HG03280 (cell line): Measurements from ENCODE around the gene SERPINA3.

Experiments used
- ATAC-seq: cut with Tn5 transposase; IDR thresholded peaks from one replicate; pipeline ENCODE4 v1.9.1; 2021; ENCODE audit warnings: mild to moderate bottlenecking, moderate library complexity; ENCODE audit not compliant: unreplicated experiment

Gene SERPINA3

DNA sequence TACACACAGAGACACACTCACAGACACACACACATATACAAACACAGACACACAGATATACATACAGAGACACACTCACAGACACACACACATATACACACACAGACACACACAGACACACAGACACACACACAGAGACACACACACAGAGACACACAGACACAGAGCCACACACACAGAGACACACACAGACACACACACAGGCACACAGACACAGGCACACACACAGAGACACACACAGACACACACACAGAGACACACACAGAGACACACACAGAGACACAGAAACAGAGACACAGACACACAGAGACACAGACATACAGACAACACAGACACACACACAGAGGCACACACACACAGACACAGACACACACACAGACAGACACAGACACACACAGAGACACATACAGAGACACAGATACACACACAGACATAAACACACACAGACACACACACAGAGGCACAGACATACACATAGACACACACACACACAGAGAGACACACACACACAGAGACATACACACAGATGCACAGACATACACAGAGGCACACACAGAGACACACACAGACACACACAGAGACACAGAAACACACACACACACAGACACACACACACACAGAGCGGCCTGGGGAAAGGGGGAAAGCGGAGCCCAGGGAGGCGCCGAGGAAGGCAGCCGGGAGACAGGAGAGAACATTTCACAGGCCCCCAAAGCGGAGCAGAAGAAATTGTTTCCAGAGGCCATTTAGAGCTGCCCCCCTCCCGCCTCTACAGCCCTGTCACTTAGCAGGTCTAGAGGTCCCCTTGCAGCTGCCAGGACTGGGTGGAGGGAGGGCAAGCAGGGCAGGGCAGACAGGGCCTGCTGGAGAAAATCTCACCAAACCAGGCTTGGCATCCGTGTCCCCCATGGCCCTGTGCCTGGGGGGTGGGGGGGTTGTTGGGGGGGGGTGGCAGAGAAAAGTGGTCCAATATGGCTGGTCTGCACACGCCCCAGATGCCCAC is 38.9 kb downstream of the SERPINA3 start:
- no peak for ATAC-seq

DNA sequence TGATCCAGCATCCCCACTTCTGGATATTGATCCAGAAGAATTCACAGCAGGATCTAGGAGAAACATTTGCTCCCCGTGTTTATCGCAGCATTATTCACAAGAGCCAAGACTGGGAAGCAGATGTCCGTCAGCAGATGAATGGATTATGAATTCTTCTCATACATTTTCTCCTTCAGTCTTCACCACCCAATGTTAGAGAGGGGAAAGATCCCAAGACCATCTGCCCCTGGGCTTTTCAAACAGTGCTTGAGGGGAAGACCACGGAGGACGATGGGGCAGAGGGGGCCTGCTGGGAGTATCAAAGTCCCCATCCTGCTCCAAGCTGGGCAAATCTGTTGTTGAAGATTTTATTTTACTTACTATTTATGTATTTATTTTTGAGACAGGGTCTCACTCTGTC is 41.1 kb downstream of the SERPINA3 start:
- no peak for ATAC-seq

DNA sequence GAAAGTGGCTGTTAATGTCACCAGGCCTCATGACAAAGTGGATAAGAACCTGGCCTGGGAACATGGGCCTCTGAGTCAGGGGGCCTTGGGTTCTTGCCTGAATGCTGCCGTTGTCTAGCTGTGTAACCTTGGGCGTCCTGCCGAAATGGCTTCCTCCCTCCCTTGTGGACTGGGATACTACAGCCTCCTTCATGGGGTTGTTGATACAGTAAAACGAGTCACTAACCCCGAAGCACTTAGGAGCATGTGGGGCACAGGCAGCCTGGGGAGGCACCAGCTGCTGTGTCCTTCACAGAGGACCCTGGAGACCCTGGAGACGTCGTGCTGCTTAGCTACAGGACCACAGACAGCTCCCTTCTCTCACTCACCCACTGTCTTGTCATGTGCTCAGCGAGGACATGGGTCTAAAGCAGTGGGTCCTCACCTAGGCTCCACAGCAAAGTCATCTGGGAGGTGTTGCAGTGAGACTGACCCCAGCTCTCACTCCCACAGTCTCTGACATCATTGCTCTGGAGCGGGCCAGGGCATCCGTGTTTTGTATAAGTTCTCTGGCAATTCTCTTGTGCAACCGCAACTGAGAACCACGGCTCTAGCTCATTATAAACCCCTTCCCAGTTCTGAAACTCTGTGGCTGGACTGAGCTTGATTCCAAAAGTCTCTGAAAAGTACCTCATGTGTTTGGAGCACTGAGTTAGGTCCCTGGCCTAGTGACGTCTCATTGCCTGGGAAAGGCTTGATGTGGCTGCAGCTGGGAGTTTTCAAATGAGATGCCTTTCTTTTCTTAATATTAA is 42.1 kb downstream of the SERPINA3 start:
- no peak for ATAC-seq

DNA sequence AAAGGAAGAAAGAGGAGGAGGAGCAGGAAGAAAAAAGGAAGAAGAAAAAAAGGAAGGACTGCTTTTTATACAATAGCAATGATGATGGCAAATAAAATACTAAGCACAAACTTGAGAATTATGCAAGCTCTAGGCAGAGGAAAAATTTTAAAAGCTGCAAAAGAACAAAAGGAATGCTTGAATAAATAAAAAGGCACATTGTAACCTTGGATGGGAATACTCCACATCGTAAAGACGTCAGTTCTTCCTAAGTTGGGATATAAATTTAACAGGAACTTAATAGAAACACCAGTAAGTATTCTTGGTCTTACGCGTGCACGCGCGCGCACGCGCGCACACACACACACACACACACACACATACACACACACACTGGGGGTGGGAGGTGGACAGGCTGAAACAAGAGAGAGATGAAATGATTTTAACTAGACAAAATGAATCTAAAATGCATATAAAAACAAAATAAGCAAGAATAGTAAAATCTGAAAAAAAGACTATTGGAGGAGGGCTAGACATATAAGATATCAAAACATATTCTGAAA is 43.0 kb downstream of the SERPINA3 start:
- ATAC-seq = no peak

DNA sequence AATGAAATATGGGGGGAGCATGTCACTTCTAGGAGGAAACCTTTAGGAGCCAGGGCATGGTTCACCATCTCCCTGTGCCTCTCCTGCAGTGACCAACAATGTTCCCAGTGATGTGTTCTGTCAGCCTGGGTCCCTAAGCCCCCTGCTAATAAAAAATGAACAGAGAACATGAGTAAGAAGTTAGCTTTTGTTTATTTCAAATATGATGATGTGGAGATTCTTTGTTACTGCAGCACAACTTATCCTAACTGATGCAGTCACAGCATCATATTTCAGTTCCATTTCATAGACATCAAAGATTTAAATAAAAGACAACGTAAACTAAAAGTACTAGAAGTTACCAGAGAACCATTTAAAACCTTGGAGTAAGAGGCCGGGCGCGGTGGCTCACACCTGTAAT is 43.9 kb downstream of the SERPINA3 start:
- no peak for ATAC-seq

DNA sequence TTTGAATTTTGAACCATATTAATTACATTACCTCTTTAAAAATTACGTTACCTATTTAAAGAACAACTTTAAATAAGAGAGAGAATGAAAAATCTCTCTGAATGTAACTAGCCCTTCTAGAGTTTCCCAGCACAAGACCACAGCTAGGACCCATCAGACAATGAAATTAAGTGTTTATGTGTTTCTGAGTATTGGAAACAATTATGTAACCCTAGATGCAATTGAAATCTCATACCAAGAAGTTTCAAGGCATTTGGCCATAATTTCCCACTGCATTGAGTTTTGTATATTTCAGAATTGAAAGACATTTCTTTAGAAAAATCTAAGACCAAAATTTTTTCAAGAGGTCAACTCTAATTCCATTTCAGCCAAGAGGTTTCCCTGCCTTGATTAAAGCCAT is 47.1 kb downstream of the SERPINA3 start:
- ATAC-seq = no peak

DNA sequence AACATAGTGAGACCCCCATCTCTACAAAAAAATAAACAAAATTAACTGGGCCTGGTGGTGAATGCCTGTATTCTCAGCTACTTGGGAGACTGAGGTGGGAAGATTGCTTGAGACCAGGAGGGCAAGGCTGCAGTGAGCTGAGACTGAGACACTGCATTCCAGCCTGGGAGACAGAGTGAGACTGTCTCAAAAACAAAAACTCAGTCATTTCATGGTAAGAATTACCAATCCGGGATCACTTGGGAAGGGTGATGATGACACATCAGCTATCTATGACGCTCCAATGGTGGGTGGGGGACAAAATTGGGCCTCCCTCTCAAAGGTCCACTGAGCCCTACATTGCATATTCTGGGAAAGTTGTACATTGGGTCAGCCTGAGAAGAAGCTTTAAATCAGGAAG is 47.7 kb downstream of the SERPINA3 start:
- ATAC-seq = no peak

DNA sequence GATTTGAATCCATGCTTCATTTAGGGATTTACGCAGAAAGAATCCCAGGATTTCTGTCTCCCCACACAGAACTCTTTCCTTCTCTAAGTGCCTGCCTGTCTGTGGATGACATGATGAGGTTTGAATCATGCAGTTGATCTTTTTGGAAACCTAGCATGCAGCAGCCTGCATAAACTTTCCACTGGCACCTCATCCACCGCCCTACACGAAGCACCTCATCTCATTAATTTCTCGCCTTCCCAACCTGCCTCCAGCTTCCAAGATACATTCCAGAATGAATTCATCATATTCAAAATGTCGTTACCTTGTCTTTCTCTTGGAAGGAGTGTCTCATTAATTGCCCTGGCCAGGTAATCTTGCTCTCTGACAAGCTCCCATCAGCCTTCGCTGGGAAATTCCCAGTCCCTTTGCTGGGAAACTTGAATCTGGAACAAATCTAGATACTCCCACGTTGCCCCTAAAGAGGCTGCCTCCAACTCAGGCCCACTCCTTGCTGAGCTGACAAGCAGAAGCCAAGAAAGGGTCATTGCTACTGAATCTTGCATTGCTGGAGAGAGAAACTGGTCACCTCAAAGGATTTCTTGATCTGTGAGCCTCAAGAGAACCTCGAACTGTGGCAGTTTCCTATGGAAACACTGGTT is 48.2 kb downstream of the SERPINA3 start:
- ATAC-seq = no peak

DNA sequence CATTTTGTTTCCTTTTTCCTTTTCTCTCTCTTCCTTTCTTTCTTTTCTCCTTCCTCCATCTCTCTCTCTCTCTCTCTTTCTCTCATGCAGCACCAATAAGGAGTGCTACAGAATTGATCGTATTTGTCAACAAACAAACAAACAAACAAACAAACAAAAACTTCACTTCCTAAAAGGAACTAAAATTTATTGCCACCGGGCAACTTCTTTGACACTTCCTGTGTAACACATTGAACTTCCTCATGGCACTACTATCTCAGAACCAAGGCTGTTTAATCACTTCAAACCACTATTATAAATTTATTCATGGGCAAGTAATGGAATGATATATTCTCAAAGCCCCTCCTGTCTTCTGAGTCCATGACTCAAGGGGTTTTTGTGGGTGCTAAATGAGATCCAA is 51.3 kb downstream of the SERPINA3 start:
- ATAC-seq = no peak

DNA sequence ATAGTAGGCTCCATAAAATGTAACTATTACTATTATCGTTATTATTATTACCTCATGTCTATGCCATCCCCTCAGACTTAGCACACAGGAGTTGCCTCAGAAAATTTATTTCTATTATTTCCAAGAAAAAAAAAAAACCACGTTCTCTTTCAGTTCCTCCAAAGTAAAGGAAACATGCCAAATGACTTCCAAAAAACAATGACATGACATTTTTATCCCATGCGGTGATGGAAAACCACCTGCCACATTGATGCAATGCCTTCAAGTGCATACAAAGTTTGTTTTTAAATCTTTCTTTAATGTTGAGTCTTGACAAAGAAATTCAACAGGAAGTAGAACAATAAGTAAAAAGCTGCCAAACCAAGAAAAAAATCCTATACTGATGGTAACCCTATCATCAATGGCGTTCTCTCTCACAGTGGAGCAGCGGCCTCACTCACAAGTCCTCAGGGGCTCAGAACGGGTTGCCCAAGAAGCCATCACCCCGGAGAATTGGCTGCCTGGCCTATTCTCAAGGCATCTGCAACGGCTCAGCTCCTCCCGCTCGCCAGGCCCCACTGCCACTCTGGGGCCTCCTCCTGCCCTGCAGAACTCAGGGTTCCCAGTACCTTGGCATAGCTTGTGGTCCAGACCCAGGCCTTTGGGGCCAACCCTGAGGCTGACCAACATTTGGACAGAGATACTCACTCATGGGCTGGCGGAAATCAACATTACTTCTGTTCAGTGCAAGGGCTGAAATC is 51.9 kb downstream of the SERPINA3 start:
- no peak for ATAC-seq

DNA sequence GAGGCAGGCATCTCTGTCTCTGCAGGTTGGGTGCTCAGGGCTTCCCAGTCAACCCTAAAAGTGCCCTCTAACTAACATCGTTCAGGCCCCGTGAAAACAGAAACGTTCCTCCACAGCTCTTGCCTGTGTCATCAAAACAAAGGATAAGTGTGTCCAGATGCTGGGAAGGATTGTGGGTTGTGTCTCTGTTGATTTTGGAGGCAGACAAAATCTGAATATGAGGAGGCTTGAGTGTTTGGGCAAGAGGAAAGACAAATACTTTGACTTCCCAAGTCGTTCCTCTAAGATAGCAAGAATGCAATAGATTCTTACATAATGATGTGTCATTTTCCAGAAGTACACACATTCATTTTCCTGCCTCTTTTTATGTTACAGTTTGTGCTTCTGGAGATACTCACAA is 52.9 kb downstream of the SERPINA3 start:
- ATAC-seq = no peak

DNA sequence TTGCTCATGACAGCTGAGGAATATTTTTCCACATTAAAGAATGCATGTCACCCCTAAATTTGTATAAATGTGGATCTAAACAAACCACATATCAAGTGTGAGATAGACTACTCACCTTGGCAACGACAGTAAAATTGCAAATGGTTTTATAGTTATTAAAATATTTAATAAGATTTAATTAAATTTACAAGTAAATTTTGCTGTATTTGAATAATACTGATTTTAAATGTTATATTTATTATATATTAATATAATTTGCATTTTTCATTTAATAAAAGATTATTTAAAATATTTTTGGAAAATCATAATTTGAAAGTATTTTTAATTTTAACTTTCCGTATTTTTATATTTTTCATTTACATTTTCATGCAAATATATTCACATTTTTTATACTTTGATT is 53.4 kb downstream of the SERPINA3 start:
- ATAC-seq = no peak

DNA sequence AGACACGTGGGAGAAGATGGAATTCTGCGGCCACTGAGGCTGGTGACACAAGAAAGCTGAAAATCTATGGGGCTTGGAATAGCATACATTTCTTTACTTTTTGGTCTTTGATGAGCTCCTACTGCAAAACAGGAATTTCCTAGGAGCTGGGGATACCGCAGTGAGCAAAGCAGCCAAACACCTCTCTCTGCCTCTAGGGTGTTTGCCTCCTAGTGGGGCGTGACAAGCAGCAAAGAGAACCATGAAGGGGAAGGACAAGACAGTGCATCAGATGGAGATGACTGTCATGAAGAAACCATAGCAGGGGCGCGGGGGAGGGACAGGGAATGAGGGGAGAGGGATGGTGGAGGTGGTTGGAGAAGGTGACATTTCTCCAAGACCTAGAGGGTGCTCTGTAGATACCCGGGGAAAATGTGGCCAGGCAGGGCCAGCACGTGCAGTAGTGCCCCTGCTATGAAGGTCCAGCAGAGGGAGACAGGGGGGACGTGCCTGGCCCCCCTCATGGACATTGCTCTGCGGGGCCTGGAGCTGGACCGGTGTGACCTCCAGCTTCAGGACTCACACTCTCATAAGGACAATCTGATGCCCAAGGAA is 58.6 kb downstream of the SERPINA3 start:
- ATAC-seq = no peak

DNA sequence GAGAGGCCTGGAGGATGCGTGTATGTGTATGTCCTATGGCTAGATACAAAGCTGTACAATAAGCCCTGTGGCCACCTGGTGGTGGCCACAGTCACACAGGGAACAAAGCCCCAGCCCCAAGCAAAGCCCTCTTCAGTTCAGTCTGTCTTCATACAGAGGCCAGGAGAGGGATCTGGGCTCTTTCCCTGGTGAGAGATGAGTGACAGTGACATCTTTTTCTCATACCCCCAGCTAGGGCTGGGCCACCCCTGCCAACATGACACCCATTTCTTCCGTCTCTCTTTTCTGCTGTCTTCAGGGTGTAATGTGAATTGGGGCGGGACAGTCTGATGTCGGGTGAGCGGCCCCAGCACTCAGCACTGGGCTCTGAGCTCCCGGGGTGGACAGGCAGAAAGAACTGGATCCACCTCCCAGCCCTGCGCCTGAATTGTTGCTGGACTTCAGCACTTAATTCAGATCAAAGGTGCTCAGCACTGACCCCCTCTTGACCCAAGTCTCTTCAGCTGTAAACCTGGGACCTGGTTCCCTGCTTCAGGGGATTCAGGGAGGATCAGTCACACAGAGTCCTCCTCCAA is 59.8 kb downstream of the SERPINA3 start:
- no peak for ATAC-seq

DNA sequence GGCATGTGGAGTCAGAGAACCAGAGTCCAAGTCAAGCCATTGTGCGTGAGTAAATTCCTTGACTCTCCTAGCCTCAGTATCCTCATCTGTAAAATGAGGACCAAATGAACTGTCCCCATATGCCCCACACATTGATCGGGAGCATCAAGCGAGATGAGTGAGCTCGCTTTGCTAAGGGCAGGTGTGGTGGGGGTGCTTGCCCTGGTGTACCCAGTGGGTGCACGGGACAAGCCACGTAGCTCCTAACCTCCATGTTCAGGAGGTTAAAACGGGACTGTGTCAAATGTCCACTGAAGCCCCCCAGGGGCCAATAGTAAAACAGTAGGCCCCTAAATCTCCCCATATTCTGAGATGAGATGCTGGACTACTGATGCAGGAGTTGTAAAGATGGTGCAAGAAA is 60.9 kb downstream of the SERPINA3 start:
- ATAC-seq = no peak
